ENCODE data around the gene PRKCE. TPM values are rescaled to one million over a fixed set of nuclear protein-coding genes. Genes with fewer than 3 reads are reported as not detected.

Gene PRKCE
- total RNA-seq, 1 experiment from 2014 or later, result 17.7 TPM

DNA sequence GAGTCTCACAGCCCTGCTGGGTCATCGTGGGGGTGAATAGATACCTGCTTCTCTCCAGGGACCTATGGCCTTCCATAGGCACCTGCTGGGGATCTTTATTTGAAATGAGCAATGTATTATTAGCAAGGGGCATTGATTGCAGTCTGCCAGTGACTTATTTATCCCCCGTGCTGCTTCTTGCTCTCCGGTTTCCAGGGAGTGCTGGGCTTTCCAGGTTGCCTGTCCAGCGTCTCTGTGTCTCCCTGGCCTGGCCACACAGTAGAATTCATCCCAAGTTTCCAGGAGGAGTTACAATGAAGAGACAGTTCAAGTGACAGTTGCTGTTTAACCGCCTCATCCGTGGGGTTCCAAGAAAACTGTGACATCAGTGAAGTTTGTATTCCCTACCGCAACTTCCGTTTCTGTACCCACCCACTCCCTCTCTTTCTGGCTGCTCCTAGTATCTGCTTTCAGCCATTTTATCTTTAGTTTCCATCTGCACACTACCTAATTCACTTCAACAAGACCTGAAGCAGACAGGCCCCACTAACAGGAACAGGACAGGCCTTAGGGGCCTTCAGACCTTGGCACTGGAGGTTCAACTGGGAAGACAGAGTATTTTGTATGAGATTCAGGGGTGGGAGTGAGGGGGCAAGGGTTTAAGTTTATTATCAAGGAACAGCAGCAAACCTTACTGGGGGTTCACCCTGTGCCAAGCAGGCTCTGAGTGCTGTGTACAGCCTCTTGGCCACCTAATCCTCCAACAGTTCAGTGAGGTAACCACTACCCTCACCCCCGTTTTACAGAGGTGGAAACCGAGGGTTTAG, 134.8 kb downstream of the PRKCE start:
- no peak for TF ChIP-seq CTCF (IDR thresholded peaks at IDR 0.05; ENCODE audit: unreplicated experiment)
- CTCF ChIA-PET, result no interaction called here
- BruUV-seq (replicated peaks), result no TSS peak
- intact Hi-C loops (cut with micrococcal nuclease; ENCODE audit: unreplicated experiment), result no loop called here
- DNase-seq, result no peak
- Mint-ChIP-seq H3K4me1 (ENCODE audit: low read depth, unreplicated experiment) (no peaks in the 10 kb centered on the region), H3K27ac (ENCODE audit: unreplicated experiment) (no peak overlapping the region), H3K36me3 (ENCODE audit: insufficient read depth, unreplicated experiment) (no peaks in the 10 kb centered on the region), H3K9me3 (ENCODE audit: low read depth, unreplicated experiment) (no peaks in the 10 kb centered on the region), H3K4me3 (ENCODE audit: low read depth, unreplicated experiment) (no peak overlapping the region), H3K27me3 (ENCODE audit: unreplicated experiment) (no peaks in the 10 kb centered on the region)

DNA sequence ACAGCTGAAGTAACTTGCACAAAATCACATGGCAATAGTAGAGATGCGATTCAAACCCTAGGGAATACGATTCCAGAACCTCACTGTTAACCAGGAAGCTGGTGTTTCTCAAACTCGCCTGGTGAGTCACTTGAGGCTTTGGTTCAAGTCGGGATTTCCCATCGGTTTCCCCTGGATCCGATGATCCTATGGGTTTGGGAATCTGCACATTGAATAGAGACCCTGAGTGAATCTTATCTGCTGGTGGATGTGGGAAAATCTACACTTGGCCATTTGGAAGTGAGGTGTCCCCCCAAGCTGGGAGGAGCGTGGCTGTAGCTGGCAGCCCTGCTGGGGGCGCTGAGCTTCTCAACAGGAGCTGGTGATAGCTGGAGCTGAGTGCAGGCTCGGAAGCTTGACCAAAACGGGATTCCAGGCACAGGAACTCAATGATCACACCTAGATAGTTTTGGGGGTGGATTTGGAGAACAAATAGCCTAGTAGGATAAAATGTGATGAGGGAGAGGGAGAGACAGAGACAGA, 135.4 kb downstream of the PRKCE start:
- CTCF ChIA-PET, result no interaction called here
- DNase-seq, result no peak
- Mint-ChIP-seq H3K27ac (ENCODE audit: unreplicated experiment) (no peak overlapping the region), H3K27me3 (ENCODE audit: unreplicated experiment) (no peaks in the 10 kb centered on the region), H3K4me3 (ENCODE audit: low read depth, unreplicated experiment) (no peak overlapping the region), H3K4me1 (ENCODE audit: low read depth, unreplicated experiment) (no peaks in the 10 kb centered on the region), H3K36me3 (ENCODE audit: insufficient read depth, unreplicated experiment) (no peaks in the 10 kb centered on the region), H3K9me3 (ENCODE audit: low read depth, unreplicated experiment) (no peaks in the 10 kb centered on the region)
- intact Hi-C loops (cut with micrococcal nuclease; ENCODE audit: unreplicated experiment), result no loop called here
- TF ChIP-seq CTCF (IDR thresholded peaks at IDR 0.05; ENCODE audit: unreplicated experiment), result no peak
- BruUV-seq (replicated peaks), result no TSS peak

- no peaks in the 10 kb centered on the region for H3K36me3 Mint-ChIP-seq (ENCODE audit: insufficient read depth, unreplicated experiment)
- no peaks in the 10 kb centered on the region for H3K9me3 Mint-ChIP-seq (ENCODE audit: low read depth, unreplicated experiment)
- no peak for DNase-seq
- no TSS peak for BruUV-seq (replicated peaks)
- TF ChIP-seq CTCF (IDR thresholded peaks at IDR 0.05; ENCODE audit: unreplicated experiment), result no peak
- H3K27ac Mint-ChIP-seq (ENCODE audit: unreplicated experiment), result no peak overlapping the region
- CTCF ChIA-PET, result interaction anchor here (1.2 kb wide), 1 partner anchor 9 kb away, joined by 3 read pairs; no protein-coding TSS in a partner anchor
- no peaks in the 10 kb centered on the region for H3K27me3 Mint-ChIP-seq (ENCODE audit: unreplicated experiment)
- intact Hi-C loops (cut with micrococcal nuclease; ENCODE audit: unreplicated experiment), result no loop called here
- H3K4me3 Mint-ChIP-seq (ENCODE audit: low read depth, unreplicated experiment), result no peak overlapping the region
- H3K4me1 Mint-ChIP-seq (ENCODE audit: low read depth, unreplicated experiment), result peaks cover 5% of the 10 kb centered on the region
Observed at GRCh38 chr2:45788401-45788800, 136.9 kb downstream of the PRKCE start.

DNA sequence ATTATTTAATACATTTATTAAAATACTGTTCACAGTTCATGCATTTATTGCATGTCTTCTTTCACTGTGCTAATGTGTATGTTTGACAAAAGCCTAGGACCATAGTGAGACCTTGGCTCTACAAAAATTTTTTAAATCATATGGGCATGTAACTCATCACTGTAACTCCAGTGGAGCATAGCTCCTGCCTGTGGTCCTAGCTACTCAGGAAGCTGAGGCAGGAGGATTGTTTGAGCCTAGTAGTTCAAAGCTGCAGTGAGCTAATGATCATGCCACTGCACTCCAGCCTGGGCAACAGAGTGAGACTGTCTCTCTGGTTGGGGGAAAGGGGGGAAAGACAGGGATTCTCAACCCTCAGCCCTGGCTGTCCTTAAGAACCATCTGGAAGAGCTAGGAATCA, 137.8 kb downstream of the PRKCE start:
- no TSS peak for BruUV-seq (replicated peaks)
- Mint-ChIP-seq H3K4me1 (ENCODE audit: low read depth, unreplicated experiment) (peaks cover 8% of the 10 kb centered on the region), H3K9me3 (ENCODE audit: low read depth, unreplicated experiment) (no peaks in the 10 kb centered on the region), H3K27ac (ENCODE audit: unreplicated experiment) (no peak overlapping the region), H3K27me3 (ENCODE audit: unreplicated experiment) (no peaks in the 10 kb centered on the region), H3K36me3 (ENCODE audit: insufficient read depth, unreplicated experiment) (no peaks in the 10 kb centered on the region), H3K4me3 (ENCODE audit: low read depth, unreplicated experiment) (no peak overlapping the region)
- no peak for TF ChIP-seq CTCF (IDR thresholded peaks at IDR 0.05; ENCODE audit: unreplicated experiment)
- intact Hi-C loops (cut with micrococcal nuclease; ENCODE audit: unreplicated experiment), result no loop called here
- CTCF ChIA-PET, result no interaction called here
- DNase-seq, result no peak

All from Calu3 (cell line).